Sciatic nerve (tissue), 2 donors: ENCODE results near the gene PLEKHB2. TPM values are rescaled to one million over a fixed set of nuclear protein-coding genes. Genes with fewer than 3 reads are reported as not detected.
A peak's percentile ranks its signal among the peaks of the same experiment; 100 is the strongest.
"Not testable (repeated sequence)": the region's sequence is repeated elsewhere in the genome, so short reads cannot be mapped to it uniquely, and the experiment has no call there.

ENCODE experiments used
- ATAC-seq: fragments of 200-7000 bp; cut with Tn5 transposase; one replicate; pipeline ENCODE4 v1.9.1; 2020; ENCODE audit warnings: mild to moderate bottlenecking, moderate library complexity
- DNase-seq: peaks from one replicate; pipeline ENCODE4 v3.0.0-alpha.2; 2020; ENCODE audit warnings: low spot score
- intact Hi-C: fragments of 100-400 bp; cut with DNase I; formaldehyde crosslinking; loops from one replicate; pipeline ENCODE4 v1.14.2; 2022
- total RNA-seq: library from RNA; stranded (reverse); fragmentation: NEBNext Ultra II Directional; extraction: Animal tissue kit (Norgen Biotek cat#: 25700); gene quantifications from one replicate; pipeline ENCODE4 v1.2.1, GENCODE V29; 2021
- donor health status: DM: no; HTN: no; CAD: no.
- donor health status: DM: no; HTN: no; CAD: no.

The PLEKHB2 gene, protein sequence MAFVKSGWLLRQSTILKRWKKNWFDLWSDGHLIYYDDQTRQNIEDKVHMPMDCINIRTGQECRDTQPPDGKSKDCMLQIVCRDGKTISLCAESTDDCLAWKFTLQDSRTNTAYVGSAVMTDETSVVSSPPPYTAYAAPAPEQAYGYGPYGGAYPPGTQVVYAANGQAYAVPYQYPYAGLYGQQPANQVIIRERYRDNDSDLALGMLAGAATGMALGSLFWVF
- total RNA-seq = 52.0 TPM

GRCh38 chr2:131105156-131105949 is at the start of gene PLEKHB2:
PLEKHB2 (plus strand) TSS chr2:131105336; CDS start chr2:131120942, 15,606 bp downstream.
- intact Hi-C loops = no loop called here
- ATAC-seq (peak; percentile 94), DNase-seq (peak; percentile 95)

DNA sequence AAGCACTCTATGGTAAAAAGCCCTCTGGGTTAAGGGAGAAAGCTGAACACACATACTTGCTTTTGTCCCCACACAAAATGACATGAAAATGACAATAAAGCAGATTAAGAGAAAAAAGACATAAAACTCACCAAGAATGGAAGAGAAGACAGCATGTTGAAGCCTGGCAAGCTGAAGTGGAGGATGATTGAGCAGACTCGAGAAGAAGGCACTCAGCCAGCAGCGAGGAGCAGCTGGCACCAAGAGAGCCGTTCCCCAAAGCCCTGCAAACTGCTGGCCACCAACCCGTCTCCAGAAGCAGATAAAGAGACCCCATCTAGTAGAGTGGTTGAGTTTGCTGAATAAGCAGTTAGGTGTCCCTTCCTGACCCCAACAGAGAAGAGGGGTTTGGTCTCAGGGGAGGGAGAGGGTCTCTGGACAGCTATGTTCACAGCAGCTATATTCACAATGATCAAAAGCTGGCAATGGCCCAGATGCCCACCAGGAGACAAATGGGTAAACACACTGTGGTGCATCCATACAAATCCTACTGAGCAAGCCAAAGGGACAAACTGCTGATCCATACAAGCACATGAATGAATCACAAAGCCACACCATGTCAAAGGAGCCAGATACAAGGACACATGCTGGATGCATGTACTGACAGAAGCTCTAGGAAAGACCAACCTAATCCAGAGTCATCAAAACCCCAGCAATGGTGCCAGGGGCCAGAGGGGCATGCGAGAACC is 48.8 kb upstream of the PLEKHB2 start:
- intact Hi-C loops = no loop called here
- DNase-seq (peak; percentile 40), ATAC-seq (no peak)

DNA sequence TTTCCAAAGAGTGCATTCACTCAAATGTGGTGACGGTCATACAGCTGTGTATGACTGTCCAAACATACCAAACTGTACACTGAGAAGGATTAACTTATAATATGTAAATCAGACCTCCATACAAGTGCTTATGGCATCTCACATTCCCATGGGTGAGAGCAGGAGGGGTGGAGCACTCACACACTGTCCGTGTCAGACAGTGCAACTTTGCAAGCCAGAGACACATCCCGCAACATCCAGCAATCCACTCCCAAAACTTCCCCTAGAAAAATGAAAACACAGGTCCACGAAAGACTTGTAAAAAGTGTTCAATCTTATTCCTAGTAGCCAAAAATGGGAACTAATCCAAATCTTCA is 48.2 kb upstream of the PLEKHB2 start:
- DNase-seq (no peak), ATAC-seq (no peak)
- intact Hi-C loops = no loop called here

DNA sequence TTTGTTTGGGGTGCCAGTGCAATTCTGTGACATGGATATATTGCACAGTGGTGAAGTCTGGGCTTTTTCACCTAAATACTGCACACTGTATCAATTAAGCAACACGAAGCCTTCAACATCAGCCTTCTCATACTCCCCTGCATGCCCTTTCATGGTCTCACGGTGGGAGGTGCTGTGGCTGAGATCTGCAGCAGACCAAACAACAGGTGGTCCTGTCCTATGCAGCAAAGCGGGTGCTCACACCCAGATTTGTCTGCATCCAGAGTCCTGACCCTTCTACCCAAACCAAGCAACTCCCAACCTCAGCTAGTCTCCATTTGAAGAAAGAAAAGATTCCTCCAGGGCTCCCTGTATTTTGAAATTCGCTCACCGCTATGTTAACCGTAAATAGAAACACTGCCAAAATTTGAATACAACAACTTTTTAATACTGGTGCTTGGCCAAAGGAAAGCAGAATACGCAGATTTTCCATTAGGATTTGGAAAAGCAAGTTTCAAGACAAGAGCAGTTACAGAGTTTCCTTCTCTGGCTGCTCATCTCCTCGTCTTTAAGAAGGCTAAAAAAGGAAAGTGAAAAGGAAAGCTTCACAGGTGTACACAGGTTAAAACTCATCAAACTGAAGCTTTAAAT is 46.8 kb upstream of the PLEKHB2 start:
- intact Hi-C loops = no loop called here
- no peak for DNase-seq

GRCh38 chr2:131058920-131059319 is 46.2 kb upstream of the PLEKHB2 start:
- intact Hi-C loops = no loop called here
- DNase-seq (no peak), ATAC-seq (peak; percentile 29)

More for the DNA sequence above, 46.8 kb upstream of the PLEKHB2 start:
- ATAC-seq = peak; percentile 70

GRCh38 chr2:131063501-131064283 is 41.4 kb upstream of the PLEKHB2 start:
- no peak for DNase-seq
- intact Hi-C loops = no loop called here
- ATAC-seq = no peak

DNA sequence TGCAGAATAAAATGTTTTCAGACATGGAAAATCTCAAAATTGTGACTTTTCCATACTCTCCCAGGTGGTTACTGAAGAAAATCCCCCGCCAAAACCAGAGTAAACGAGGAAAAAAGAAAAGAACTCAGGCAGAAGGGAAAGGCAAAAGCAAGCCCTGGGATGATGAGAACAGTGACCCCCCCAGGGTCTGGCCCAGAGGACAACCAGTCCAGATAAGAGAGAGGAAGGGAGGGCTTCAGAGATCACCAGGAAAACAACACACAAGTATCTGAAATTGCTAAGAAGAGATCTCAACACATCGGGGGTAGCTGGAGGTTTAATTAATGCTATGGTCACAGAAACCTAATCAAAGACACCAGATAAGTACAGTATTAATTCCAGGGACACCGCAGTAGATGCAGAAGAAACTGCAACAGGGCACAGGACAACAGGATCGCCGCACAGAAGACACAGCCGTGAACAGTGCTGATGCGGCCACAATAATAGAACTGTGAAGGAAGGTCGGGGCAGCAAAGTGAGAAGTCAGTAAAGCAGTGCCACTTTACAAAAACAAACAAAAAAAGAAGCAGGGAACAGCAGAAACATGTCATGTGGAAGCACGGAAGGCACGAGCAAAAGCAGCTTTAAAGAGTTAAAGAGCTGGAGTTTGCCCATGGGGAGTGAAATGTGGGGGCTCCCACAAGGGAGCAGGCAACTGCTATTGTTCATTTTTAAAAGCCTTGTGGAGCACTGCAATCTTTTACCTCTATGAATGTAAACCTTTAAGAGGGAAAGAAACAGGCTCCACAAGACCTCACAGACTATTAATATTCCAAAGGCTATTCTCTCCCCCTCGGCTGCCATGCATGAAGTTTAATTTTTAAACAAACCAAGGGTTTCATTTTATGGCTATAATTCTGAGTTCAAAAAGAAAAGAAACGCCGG is 40.3 kb upstream of the PLEKHB2 start:
- ATAC-seq (no peak), DNase-seq (no peak)
- intact Hi-C loops = no loop called here

DNA sequence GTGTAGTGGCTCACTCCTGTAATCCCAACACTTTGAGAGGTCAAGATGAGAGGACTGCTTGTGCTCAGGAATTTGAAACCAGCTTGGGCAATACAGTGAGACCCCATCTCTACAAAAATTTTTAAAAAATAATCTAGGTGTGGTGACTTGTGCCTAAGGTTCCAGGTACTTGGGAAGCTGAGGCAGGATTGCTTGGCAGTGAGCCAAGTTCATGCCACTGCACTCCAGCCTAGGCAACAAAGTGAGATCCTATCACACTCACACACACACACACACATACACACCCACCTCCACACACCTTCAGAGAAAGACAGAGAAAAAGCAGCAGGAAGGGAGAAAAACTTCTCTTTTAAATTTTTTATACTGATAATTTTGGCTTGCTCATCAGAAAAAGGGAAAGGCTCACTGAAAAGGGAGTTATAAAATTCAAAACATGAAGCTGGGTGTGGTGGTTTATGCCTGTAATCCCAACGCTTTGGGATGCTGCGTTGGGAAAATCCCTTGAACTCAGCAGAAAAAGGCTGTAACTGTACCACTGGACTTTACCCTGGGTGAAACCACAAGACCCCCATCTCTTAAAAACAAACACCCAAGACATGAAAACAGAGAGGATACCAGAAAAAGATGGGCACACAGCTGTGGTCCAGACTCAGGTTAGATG is 37.5 kb upstream of the PLEKHB2 start:
- ATAC-seq (no peak), DNase-seq (no peak)
- intact Hi-C loops = no loop called here

- DNase-seq, ATAC-seq, intact Hi-C loops: not testable (repeated sequence)
These were observed 37.0 kb upstream of the PLEKHB2 start for GRCh38 chr2:131068172-131068571.

DNA sequence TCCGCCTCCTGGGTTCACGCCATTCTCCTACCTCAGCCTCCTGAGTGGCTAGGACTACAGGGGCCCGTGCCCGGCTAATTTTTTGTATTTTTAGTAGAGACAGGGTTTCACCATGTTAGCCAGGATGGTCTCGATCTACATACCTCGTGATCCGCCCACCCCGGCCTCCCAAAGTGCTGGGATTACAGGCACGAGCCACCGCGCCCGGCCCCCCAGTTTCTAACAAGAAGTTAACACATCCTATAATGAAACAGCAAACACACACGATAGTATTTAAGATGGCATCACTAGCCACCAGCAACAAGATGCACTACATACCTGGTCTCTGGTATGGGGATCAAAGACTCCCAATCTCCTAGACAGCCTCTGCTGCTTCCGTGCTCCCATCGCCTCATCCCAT is 29.6 kb upstream of the PLEKHB2 start:
- ATAC-seq, intact Hi-C loops, DNase-seq: not testable (repeated sequence)

DNA sequence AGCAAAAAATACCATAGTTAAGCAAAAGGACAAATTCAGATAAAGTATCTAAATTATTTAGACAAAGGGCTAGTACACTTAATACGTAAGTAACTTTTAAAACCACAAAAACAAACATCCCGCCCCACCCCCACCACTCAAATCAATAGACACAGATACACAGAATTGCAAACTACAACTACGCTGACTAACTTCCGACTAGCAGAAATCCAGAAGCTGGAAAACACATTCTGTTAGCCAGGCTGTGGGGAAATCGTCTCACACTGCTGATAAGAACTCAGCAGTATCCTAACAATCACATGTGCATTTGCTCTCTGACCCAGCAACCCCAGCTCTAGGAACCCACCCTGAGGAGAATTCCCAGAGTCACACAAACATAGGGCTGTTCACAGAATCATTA is 28.4 kb upstream of the PLEKHB2 start:
- DNase-seq = no peak

DNA sequence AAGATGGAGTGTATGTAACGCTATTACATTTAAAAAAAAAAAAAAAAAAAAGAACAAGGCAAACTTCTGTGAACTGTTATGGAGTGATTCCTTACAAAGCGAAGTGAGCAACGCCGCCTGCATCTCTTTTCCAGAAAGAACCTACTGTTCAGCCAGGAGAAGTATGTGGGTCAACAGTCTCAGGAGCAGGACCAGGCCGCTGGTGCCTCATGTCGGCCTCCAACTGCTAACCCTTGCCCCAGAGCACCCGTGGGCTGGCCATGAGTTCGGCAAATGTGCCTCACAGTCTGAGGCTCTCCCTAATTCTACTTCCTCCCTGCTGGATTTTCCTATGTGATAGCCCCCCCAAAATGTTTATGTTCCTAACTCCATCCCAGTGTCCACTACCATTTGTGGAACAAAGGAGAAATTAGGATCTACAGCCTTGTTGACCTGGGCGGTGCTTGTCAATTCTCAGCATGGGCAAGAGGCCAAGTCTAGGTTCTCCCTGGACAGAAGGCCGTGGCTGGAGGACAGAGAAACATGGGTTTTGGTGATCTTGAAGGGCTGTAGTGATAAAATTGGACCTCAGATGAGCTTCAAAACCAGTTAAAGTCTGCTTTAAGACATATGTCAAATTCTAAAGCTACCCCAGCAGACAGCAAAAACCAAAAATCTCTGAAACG is 27.8 kb upstream of the PLEKHB2 start:
- intact Hi-C loops = no loop called here
- ATAC-seq (peak; percentile 64), DNase-seq (no peak)

More for the DNA sequence above, 28.4 kb upstream of the PLEKHB2 start:
- ATAC-seq = peak; percentile 32
- intact Hi-C loops = no loop called here

GRCh38 chr2:131077966-131078365 is 27.2 kb upstream of the PLEKHB2 start:
- intact Hi-C loops = no loop called here
- ATAC-seq (no peak), DNase-seq (no peak)

DNA sequence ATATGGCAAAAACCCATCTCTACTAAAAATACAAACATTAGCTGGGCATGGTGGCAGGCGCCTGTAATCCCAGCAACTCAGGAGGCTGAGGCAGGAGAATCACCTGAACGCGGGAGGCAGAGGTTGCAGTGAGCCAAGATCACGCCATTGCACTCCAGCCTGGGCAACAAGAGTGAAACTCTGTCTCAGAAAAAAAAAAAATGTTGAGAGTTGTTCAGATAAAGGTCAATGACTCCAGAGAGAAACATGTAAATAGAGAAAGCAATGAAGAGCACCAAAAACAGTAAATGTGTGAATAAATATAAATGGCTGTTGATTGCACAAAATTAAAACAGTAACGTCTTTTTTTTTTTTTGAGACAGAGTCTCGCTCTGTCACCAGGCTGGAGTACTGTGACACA is 25.2 kb upstream of the PLEKHB2 start:
- ATAC-seq, DNase-seq, intact Hi-C loops: not testable (repeated sequence)

- ATAC-seq (no peak), DNase-seq (no peak)
- intact Hi-C loops = no loop called here
These were observed 23.9 kb upstream of the PLEKHB2 start for GRCh38 chr2:131081190-131081589.

GRCh38 chr2:131085646-131086045 is 19.5 kb upstream of the PLEKHB2 start:
- intact Hi-C loops = no loop called here
- DNase-seq = no peak
- ATAC-seq = no peak
